GM12878 (cell line): ENCODE data around the gene CDK11B.

Experiments used
- CBFB ChIP-seq: IDR thresholded peaks from 2 replicates; pipeline ENCODE4 v1.6.1; 2016; ENCODE audit warnings: antibody characterized with exemption, low read depth
- CTCF ChIP-seq, 3 experiments: IDR thresholded peaks in 2 of 3; conservative IDR thresholded peaks in 1 of 3; 2 replicates each; pipeline ENCODE4 v1.5.1; 2011; ENCODE audit warnings: low read depth in 3 of 3, low read length in 3 of 3, mild to moderate bottlenecking in 3 of 3, control low read depth in 2 of 3, moderate library complexity in 2 of 3, inconsistent platforms in 1 of 3, mixed read lengths in 1 of 3; ENCODE audit not compliant: control insufficient read depth in 2 of 3, insufficient read depth in 1 of 3; ENCODE audit errors: extremely low read depth in 1 of 3
- E4F1 ChIP-seq: fragments of 450-650 bp; IDR thresholded peaks from 2 replicates; pipeline ENCODE4 v1.6.1; 2018; ENCODE audit warnings: borderline replicate concordance, mild to moderate bottlenecking; ENCODE audit not compliant: partially characterized antibody
- ESRRA ChIP-seq: IDR thresholded peaks from 2 replicates; pipeline ENCODE4 v1.6.1; 2012; ENCODE audit warnings: mild to moderate bottlenecking, low read length, improper control_type of control experiment
- EZH2 ChIP-seq: IDR thresholded peaks from 2 replicates; pipeline ENCODE4 v1.6.1; 2012; ENCODE audit warnings: low read depth, mild to moderate bottlenecking, control low read depth, inconsistent platforms, low read length, borderline replicate concordance; ENCODE audit not compliant: control insufficient read depth
- HCFC1 ChIP-seq: fragments of 150-350 bp; IDR thresholded peaks from 2 replicates; pipeline ENCODE4 v1.6.1; 2014; ENCODE audit warnings: low read length
- IRF3 ChIP-seq: fragments of 450-650 bp; IDR thresholded peaks from 2 replicates; pipeline ENCODE4 v1.6.1; 2014; ENCODE audit warnings: mild to moderate bottlenecking
- NFIC ChIP-seq: IDR thresholded peaks from 2 replicates; pipeline ENCODE4 v1.6.1; 2012; ENCODE audit warnings: low read depth, mild to moderate bottlenecking, inconsistent platforms, low read length, moderate library complexity
- NFXL1 ChIP-seq: fragments of 450-650 bp; IDR thresholded peaks from 2 replicates; pipeline ENCODE4 v1.6.1; 2017; ENCODE audit warnings: antibody characterized with exemption, mild to moderate bottlenecking, borderline replicate concordance
- NR2C2 ChIP-seq: IDR thresholded peaks from 2 replicates; pipeline ENCODE4 v1.6.1; 2011; ENCODE audit warnings: borderline replicate concordance, low read depth; ENCODE audit not compliant: control insufficient read depth, insufficient read length
- POLR2A ChIP-seq: IDR thresholded peaks from 2 replicates; pipeline ENCODE4 v1.6.1; 2011; ENCODE audit warnings: low read depth, mild to moderate bottlenecking, low read length
- POLR2AphosphoS5 ChIP-seq: IDR thresholded peaks from 2 replicates; pipeline ENCODE4 v1.6.1; 2011; ENCODE audit warnings: mild to moderate bottlenecking, low read length, inconsistent platforms
- SP1 ChIP-seq: IDR thresholded peaks from one replicate; pipeline ENCODE4 v1.6.1; 2011; ENCODE audit warnings: low read depth, low read length
- ZBTB33 ChIP-seq: fragments of 450-650 bp; IDR thresholded peaks from 2 replicates; pipeline ENCODE4 v1.6.1; 2017; ENCODE audit warnings: mild to moderate bottlenecking

- no peak for TF ChIP-seq NFXL1
- TF ChIP-seq POLR2AphosphoS5: no peak
- no peak for TF ChIP-seq NFIC
- no peak for TF ChIP-seq CBFB
- TF ChIP-seq NR2C2: no peak
- no peak for TF ChIP-seq EZH2
- no peak for TF ChIP-seq CTCF (IDR thresholded peaks at IDR 0.05 in 2 of 3, conservative IDR thresholded peaks at IDR 0.05 in 1 of 3; ENCODE audit: control insufficient read depth in 2 of 3, extremely low read depth in 1 of 3, insufficient read depth in 1 of 3, low read depth in 3 of 3, low read length in 3 of 3)
- TF ChIP-seq HCFC1: no peak
- TF ChIP-seq E4F1: no peak
- TF ChIP-seq IRF3: no peak
- no peak for TF ChIP-seq ZBTB33
- no peak for TF ChIP-seq POLR2A
- TF ChIP-seq SP1: no peak
- no peak for TF ChIP-seq ESRRA
Measured at GRCh38 chr1:1594602-1595260, 64.1 kb downstream of the CDK11B start.
